Measurements from ENCODE around the gene HFE.

HFE gene

GRCh38 chr6:26122402-26122792 is 35.2 kb downstream of the HFE start:
- peak overlapping the region; percentile 72 for H3K4me3 ChIP-seq (ENCODE audit: low read depth, low read length)
- TF ChIP-seq CTCF (IDR thresholded peaks at IDR 0.05; ENCODE audit: insufficient read depth, low read length, missing control alignments): no peak
- POLR2A ChIA-PET: interaction anchor here (0.9 to 6.3 kb wide), 11 partner anchors 7 to 1025 kb away, joined by 3 to 293 read pairs (median 31); a partner anchor contains a TSS
- CTCF ChIA-PET: interaction anchor here (1.1 kb wide), 2 partner anchors 16 to 18 kb away, joined by 3 read pairs; no protein-coding TSS in a partner anchor
- DNase-seq (ENCODE audit: low read depth, low spot score): no peak

- peak; percentile 94 for DNase-seq (ENCODE audit: low read depth, low spot score)
- no peak for TF ChIP-seq CTCF (IDR thresholded peaks at IDR 0.05; ENCODE audit: insufficient read depth, low read length, missing control alignments)
- H3K4me3 ChIP-seq (ENCODE audit: low read depth, low read length): peak overlapping the region; percentile 72
- ChIA-PET POLR2A (interaction anchor here (0.7 to 6.3 kb wide), 31 partner anchors 8 to 1749 kb away, joined by 3 to 293 read pairs (median 6); a partner anchor contains a TSS), CTCF (interaction anchor here (0.8 to 2.4 kb wide), 9 partner anchors 10 to 97 kb away, joined by 3 to 10 read pairs (median 4); a partner anchor contains a TSS)
Measured at GRCh38 chr6:26122793-26123674, 35.8 kb downstream of the HFE start.

- CTCF ChIA-PET: interaction anchor here (0.8 to 2.4 kb wide), 8 partner anchors 10 to 97 kb away, joined by 3 to 10 read pairs (median 4); a partner anchor contains a TSS
- DNase-seq (ENCODE audit: low read depth, low spot score): no peak
- POLR2A ChIA-PET: interaction anchor here (0.7 to 6.3 kb wide), 34 partner anchors 10 to 1749 kb away, joined by 3 to 293 read pairs (median 6); partner anchors contain the start of gene HFE
- H3K4me3 ChIP-seq (ENCODE audit: low read depth, low read length): peak overlapping the region; percentile 72
- TF ChIP-seq CTCF (IDR thresholded peaks at IDR 0.05; ENCODE audit: insufficient read depth, low read length, missing control alignments): no peak
Measured at GRCh38 chr6:26123675-26123946, 36.4 kb downstream of the HFE start.

- peak overlapping the region; percentile 87 for H3K4me3 ChIP-seq (ENCODE audit: low read depth, low read length)
- DNase-seq (ENCODE audit: low read depth, low spot score): peak; percentile 99
- ChIA-PET POLR2A (interaction anchor here (0.6 to 6.3 kb wide), 37 partner anchors 9 to 1748 kb away, joined by 3 to 293 read pairs (median 6); partner anchors contain the start of gene HFE), CTCF (interaction anchor here (0.8 to 2.4 kb wide), 8 partner anchors 9 to 98 kb away, joined by 3 to 10 read pairs (median 4); a partner anchor contains a TSS)
- no peak for TF ChIP-seq CTCF (IDR thresholded peaks at IDR 0.05; ENCODE audit: insufficient read depth, low read length, missing control alignments)
Measured at GRCh38 chr6:26123947-26124780, 36.9 kb downstream of the HFE start.

GRCh38 chr6:26124781-26125685 is 37.8 kb downstream of the HFE start:
- no peak for DNase-seq (ENCODE audit: low read depth, low spot score)
- ChIA-PET POLR2A (interaction anchor here (0.8 to 6.3 kb wide), 25 partner anchors 8 to 1747 kb away, joined by 3 to 293 read pairs (median 8); partner anchors contain the start of gene HFE), CTCF (interaction anchor here (1.1 to 2.4 kb wide), 4 partner anchors 8 to 99 kb away, joined by 3 to 10 read pairs (median 5); no protein-coding TSS in a partner anchor)
- no peak for TF ChIP-seq CTCF (IDR thresholded peaks at IDR 0.05; ENCODE audit: insufficient read depth, low read length, missing control alignments)
- H3K4me3 ChIP-seq (ENCODE audit: low read depth, low read length): peak overlapping the region; percentile 87
